HG03039 (cell line): Measurements from ENCODE around the gene DENND5B.
"Not testable (repeated sequence)": the region's sequence is repeated elsewhere in the genome, so short reads cannot be mapped to it uniquely, and the experiment has no call there.

Experiments
- ATAC-seq: cut with Tn5 transposase; IDR thresholded peaks from one replicate; pipeline ENCODE4 v1.9.1; 2021; ENCODE audit warnings: mild to moderate bottlenecking, moderate library complexity; ENCODE audit not compliant: unreplicated experiment

DENND5B gene

GRCh38 chr12:31508436-31509150 is 82.3 kb downstream of the DENND5B start:
- ATAC-seq: no peak

GRCh38 chr12:31507966-31508365 is 83.0 kb downstream of the DENND5B start:
- no peak for ATAC-seq

GRCh38 chr12:31506515-31507306 is 84.2 kb downstream of the DENND5B start:
- ATAC-seq: no peak

GRCh38 chr12:31504625-31505222 is 86.2 kb downstream of the DENND5B start:
- ATAC-seq: no peak

GRCh38 chr12:31501014-31501413 is 89.9 kb downstream of the DENND5B start:
- ATAC-seq: not testable (repeated sequence)

GRCh38 chr12:31499567-31499966 is 91.4 kb downstream of the DENND5B start:
- ATAC-seq: no peak

- ATAC-seq: no peak
Observed at GRCh38 chr12:31498424-31498823, 92.5 kb downstream of the DENND5B start.

GRCh38 chr12:31496257-31496656 is 94.7 kb downstream of the DENND5B start:
- no peak for ATAC-seq

GRCh38 chr12:31494455-31494854 is 96.5 kb downstream of the DENND5B start:
- ATAC-seq: no peak

GRCh38 chr12:31492599-31493196 is 98.2 kb downstream of the DENND5B start:
- ATAC-seq: no peak

GRCh38 chr12:31491841-31492598 is 98.9 kb downstream of the DENND5B start:
- no peak for ATAC-seq

- no peak for ATAC-seq
Observed at GRCh38 chr12:31491241-31491794, 99.6 kb downstream of the DENND5B start.

- no peak for ATAC-seq
Observed at GRCh38 chr12:31488737-31489338, 102.1 kb downstream of the DENND5B start.

GRCh38 chr12:31485571-31485970 is 105.4 kb downstream of the DENND5B start:
- ATAC-seq: no peak

GRCh38 chr12:31482816-31483215 is 108.1 kb downstream of the DENND5B start:
- no peak for ATAC-seq

- no peak for ATAC-seq
Observed at GRCh38 chr12:31481415-31481814, 109.5 kb downstream of the DENND5B start.

GRCh38 chr12:31479516-31480210 is 111.3 kb downstream of the DENND5B start:
- ATAC-seq: no peak

- no peak for ATAC-seq
Observed at GRCh38 chr12:31478898-31479297, 112.0 kb downstream of the DENND5B start.

GRCh38 chr12:31478425-31478824 is 112.5 kb downstream of the DENND5B start:
- ATAC-seq: no peak
